Gastrocnemius medialis (tissue), 4 donors: Measurements from ENCODE around the gene CCNJ. TPM values are rescaled to one million over a fixed set of nuclear protein-coding genes. Genes with fewer than 3 reads are reported as not detected.
"Not testable (repeated sequence)": the region's sequence is repeated elsewhere in the genome, so short reads cannot be mapped to it uniquely, and the experiment has no call there.

Experiments
- ATAC-seq, 2 donors: fragments of 150-250 bp; one replicate each; pipeline ENCODE4 v1.9.1; 2016
- DNase-seq, 2 donors: peaks; one replicate each; pipeline ENCODE4 v3.0.0-alpha.2; 2019
- H3K27ac ChIP-seq, 4 donors: fragments of 200-600 bp; sonication (generic); 1 replicate in 1 of 4; 2 replicates in 3 of 4; pipeline ENCODE4 v1.5.1; 2016 to 2018; ENCODE audit warnings: mild to moderate bottlenecking in 2 of 4, moderate library complexity in 1 of 4
- H3K27me3 ChIP-seq, 3 donors: fragments of 200-600 bp; sonication (generic) in 2 of 3; 1 replicate in 1 of 3; 2 replicates in 2 of 3; pipeline versions ENCODE4 v1.5.1 to v1.6.0; 2016 to 2019; ENCODE audit warnings: mild to moderate bottlenecking in 1 of 3, moderate library complexity in 1 of 3
- H3K36me3 ChIP-seq, 2 donors: fragments of 200-600 bp; sonication (generic) in 1 of 2; one replicate each; pipeline ENCODE4 v1.5.1; 2017 to 2018
- H3K4me1 ChIP-seq, 2 donors: fragments of 200-600 bp; sonication (generic) in 1 of 2; one replicate each; pipeline ENCODE4 v1.5.1; 2016 to 2017; ENCODE audit warnings: mild to moderate bottlenecking in 2 of 2
- H3K4me3 ChIP-seq, 4 donors: fragments of 200-600 bp; sonication (generic) in 3 of 4; 1 replicate in 1 of 4; 2 replicates in 3 of 4; pipeline ENCODE4 v1.5.1; 2016 to 2019; ENCODE audit warnings: mild to moderate bottlenecking in 2 of 4
- H3K9me3 ChIP-seq, 3 donors: fragments of 200-600 bp; sonication (generic) in 2 of 3; 1 replicate in 1 of 3; 2 replicates in 2 of 3; pipeline ENCODE4 v1.5.1; 2016 to 2019
- POLR2A ChIP-seq, 2 donors: fragments of 450-650 bp; IDR thresholded peaks; one replicate each; pipeline ENCODE4 v1.6.1; 2017; ENCODE audit warnings: antibody characterized with exemption in 2 of 2, mild to moderate bottlenecking in 2 of 2, moderate library complexity in 2 of 2
- in situ Hi-C, 4 donors: fragments of 200-750 bp; cut with MboI; loops; one replicate each; pipeline versions ENCODE4 v1.15.0 to v1.8.0; 2017; ENCODE audit warnings: low sequenced_read_pairs in 4 of 4
- intact Hi-C: fragments of 100-400 bp; cut with DNase I; formaldehyde crosslinking; loops from one replicate; pipeline ENCODE4 v1.15.1; 2023; ENCODE audit warnings: low total_unique reads
- total RNA-seq, 4 donors: library from RNA; depleted of rRNA; stranded (reverse); fragments of >200 nt; gene quantifications; one replicate each; pipeline versions ENCODE4 v1.1.0 to v1.2.3, GENCODE V29; 2016
- TF ChIP-seq, protein P1 (sequence below), 5 experiments: fragments of 450-650 bp in 3 of 5; fragments of 200-600 bp in 2 of 5; sonication (generic) in 2 of 5; IDR thresholded peaks in 4 of 5; conservative IDR thresholded peaks in 1 of 5; 1 replicate in 4 of 5; 2 replicates in 1 of 5; pipeline ENCODE4 v1.5.1; 2016 to 2019; ENCODE audit warnings: antibody characterized with exemption in 5 of 5, mild to moderate bottlenecking in 3 of 5, moderate library complexity in 3 of 5

Gene CCNJ
- total RNA-seq, 4 donors from 2014 or later: 2.0 to 4.6 (median 3.2) TPM

DNA sequence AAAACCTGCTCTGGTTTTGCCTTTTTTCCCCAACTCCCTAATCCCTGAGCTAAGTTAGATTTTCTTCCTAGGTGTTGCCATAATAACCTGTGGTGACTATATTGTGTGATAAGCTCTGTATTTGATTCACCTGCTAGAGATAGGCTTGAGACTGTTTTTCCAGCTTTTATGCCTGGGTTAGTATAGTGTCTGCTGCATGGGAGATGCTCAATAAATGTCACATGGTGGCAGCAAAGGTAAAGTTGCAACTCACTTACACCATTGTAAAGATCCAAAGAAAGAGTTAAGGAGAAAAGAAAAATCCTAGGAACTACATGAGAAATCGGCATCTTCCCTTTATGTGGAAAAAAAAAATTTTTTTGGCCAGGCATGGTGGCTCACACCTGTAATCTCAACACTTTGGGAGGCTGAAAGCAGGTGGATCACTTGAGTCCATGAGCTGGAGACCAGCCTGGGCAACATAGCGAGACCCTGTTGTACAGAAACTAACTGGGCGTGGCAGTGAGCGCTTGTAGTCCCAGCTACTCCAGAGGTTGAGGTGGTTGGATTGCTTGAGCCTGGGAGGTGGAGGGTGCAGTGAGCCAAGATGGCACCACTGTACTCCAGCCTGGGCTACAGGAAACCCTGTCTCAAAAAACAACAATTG lies 3.7 kb downstream of the CCNJ start:
- TF ChIP-seq, protein P1, sequence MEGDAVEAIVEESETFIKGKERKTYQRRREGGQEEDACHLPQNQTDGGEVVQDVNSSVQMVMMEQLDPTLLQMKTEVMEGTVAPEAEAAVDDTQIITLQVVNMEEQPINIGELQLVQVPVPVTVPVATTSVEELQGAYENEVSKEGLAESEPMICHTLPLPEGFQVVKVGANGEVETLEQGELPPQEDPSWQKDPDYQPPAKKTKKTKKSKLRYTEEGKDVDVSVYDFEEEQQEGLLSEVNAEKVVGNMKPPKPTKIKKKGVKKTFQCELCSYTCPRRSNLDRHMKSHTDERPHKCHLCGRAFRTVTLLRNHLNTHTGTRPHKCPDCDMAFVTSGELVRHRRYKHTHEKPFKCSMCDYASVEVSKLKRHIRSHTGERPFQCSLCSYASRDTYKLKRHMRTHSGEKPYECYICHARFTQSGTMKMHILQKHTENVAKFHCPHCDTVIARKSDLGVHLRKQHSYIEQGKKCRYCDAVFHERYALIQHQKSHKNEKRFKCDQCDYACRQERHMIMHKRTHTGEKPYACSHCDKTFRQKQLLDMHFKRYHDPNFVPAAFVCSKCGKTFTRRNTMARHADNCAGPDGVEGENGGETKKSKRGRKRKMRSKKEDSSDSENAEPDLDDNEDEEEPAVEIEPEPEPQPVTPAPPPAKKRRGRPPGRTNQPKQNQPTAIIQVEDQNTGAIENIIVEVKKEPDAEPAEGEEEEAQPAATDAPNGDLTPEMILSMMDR (IDR thresholded peaks at IDR 0.05 in 4 of 5, conservative IDR thresholded peaks at IDR 0.05 in 1 of 5): no peak
- TF ChIP-seq POLR2A (IDR thresholded peaks at IDR 0.05): no peak
- no peaks in the 10 kb centered on the region for H3K36me3 ChIP-seq

DNA sequence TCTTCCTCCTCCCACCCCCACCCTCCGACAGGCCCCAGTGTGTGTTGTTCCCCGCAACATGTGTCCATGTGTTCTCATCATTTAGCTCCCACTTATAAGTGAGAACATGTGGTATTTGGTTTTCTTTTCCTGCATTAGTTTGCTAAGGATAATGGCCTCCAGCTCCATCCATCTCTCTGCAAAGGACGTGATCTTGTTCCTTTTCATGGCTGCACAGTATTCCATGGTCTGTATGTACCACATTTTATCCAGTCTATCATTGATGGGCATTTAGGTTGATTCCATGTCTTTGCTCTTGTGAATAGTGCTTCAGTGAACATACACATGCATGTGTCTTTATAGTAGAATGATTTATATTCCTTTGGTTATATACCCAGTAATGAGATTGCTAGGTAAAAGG lies 4.5 kb downstream of the CCNJ start:
- H3K9me3 ChIP-seq, DNase-seq, H3K4me3 ChIP-seq, intact Hi-C loops, ATAC-seq, H3K27ac ChIP-seq, H3K27me3 ChIP-seq, H3K36me3 ChIP-seq: not testable (repeated sequence)
- peaks cover 12% of the 10 kb centered on the region in 2 donors for H3K4me1 ChIP-seq
- in situ Hi-C loops: loop anchor here in 2 of 4 donors (25.0 kb wide), 2 partner anchors 239 to 361 kb away; partner anchors contain the start of gene TCTN3 (in 2 of the 2)

More for the DNA sequence above, 3.7 kb downstream of the CCNJ start:
- in situ Hi-C loops: loop anchor here in 2 of 4 donors (25.0 kb wide), 2 partner anchors 240 to 360 kb away; partner anchors contain the start of gene TCTN3 (in 2 of the 2)
- Histone ChIP-seq H3K9me3 (no peaks in the 10 kb centered on the region), H3K27ac (no peak overlapping the region), H3K4me1 (peaks cover 15 to 16% of the 10 kb centered on the region in 2 donors), H3K4me3 (no peak overlapping the region), H3K27me3 (no peaks in the 10 kb centered on the region)
- DNase-seq: no peak
- ATAC-seq: no peak
- intact Hi-C loops: no loop called here

DNA sequence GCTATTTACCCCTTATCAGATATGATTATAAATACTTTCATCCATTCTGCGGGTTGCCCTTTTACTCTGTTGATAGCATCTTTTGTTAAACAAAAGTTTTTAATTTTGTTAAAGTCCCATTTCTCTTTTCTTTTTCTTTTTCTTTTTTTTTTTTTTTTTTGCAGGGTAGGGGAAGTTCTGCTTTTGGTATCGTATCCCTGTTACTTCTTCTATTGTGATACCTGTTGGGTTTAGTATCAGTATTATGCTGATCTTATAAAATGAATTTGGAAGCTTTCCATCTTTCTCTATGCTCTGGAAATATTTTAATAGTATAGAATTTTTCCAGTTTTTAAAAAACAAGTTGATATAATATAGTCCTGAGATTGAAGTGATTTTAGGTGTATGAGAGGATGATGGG lies 6.0 kb downstream of the CCNJ start:
- intact Hi-C loops: no loop called here
- no peak overlapping the region for H3K4me3 ChIP-seq
- no peaks in the 10 kb centered on the region for H3K27me3 ChIP-seq
- peaks cover 19 to 20% of the 10 kb centered on the region in 2 donors for H3K4me1 ChIP-seq
- no peak for TF ChIP-seq POLR2A (IDR thresholded peaks at IDR 0.05)
- TF ChIP-seq, protein P1 (IDR thresholded peaks at IDR 0.05 in 4 of 5, conservative IDR thresholded peaks at IDR 0.05 in 1 of 5): no peak
- H3K9me3 ChIP-seq: no peaks in the 10 kb centered on the region
- in situ Hi-C loops: loop anchor here in 2 of 4 donors (25.0 kb wide), 2 partner anchors 238 to 362 kb away; partner anchors contain the start of gene TCTN3 (in 2 of the 2)
- ATAC-seq: no peak
- no peak overlapping the region for H3K27ac ChIP-seq
- no peak for DNase-seq
- no peaks in the 10 kb centered on the region for H3K36me3 ChIP-seq

DNA sequence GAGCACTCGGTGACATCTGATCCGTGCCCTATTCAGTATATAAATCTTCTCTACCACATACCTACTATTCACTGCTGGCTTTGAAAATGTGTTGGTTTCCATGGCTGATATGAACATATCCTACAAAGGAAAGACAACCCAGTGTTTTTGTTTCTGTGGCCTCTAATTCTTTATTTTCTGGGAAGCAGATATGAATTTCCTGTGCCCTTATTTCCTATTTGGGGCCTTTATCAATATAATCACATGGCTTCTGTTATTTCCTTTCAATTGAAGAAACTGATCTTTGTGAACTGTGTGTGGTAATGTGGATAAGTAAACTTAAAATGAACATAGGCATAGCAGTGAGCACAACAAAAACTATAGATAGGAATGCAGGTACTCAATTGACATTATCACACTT lies 10.6 kb downstream of the CCNJ start:
- no peaks in the 10 kb centered on the region for H3K27me3 ChIP-seq
- peaks cover 0 to 22% of the 10 kb centered on the region in 2 donors for H3K36me3 ChIP-seq
- H3K27ac ChIP-seq: no peak overlapping the region
- H3K9me3 ChIP-seq: no peaks in the 10 kb centered on the region
- in situ Hi-C loops (no loop called here), intact Hi-C loops (no loop called here)
- no peak for ATAC-seq
- no peak for DNase-seq
- TF ChIP-seq, protein P1 (IDR thresholded peaks at IDR 0.05 in 4 of 5, conservative IDR thresholded peaks at IDR 0.05 in 1 of 5): no peak
- no peak for TF ChIP-seq POLR2A (IDR thresholded peaks at IDR 0.05)
- H3K4me3 ChIP-seq: no peak overlapping the region
- H3K4me1 ChIP-seq: peaks cover 13 to 21% of the 10 kb centered on the region in 2 donors

DNA sequence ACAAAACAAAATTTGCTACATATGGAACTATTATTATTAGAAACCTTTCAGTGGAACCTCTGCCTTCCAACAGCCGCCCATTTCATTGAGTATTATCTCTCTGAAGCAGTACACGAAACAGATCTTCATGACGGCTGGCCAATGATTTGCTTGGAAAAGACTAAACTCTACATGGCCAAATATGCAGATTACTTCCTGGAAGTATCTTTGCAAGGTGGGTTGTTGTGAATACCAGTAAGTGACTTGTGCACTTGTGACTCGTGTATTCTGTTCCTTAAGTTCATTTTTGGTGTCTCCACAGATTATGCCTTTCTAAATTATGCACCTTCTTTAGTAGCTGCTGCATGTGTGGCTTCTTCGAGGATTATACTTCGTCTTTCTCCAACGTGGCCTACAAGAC lies 13.4 kb downstream of the CCNJ start:
- in situ Hi-C loops: no loop called here
- Histone ChIP-seq H3K27ac (no peak overlapping the region), H3K9me3 (no peaks in the 10 kb centered on the region), H3K4me3 (no peak overlapping the region), H3K27me3 (no peaks in the 10 kb centered on the region), H3K36me3 (peaks cover 0 to 35% of the 10 kb centered on the region in 2 donors), H3K4me1 (peaks cover 13 to 21% of the 10 kb centered on the region in 2 donors)
- no peak for DNase-seq
- no peak for ATAC-seq
- intact Hi-C loops: no loop called here
- TF ChIP-seq POLR2A (IDR thresholded peaks at IDR 0.05): no peak
- TF ChIP-seq, protein P1 (IDR thresholded peaks at IDR 0.05 in 4 of 5, conservative IDR thresholded peaks at IDR 0.05 in 1 of 5): no peak
